GM12891 (cell line): Measurements from ENCODE around the gene CCDC136.

Source experiments
- PAX5 ChIP-seq: IDR thresholded peaks from 2 replicates; pipeline ENCODE4 v1.6.1; 2011; ENCODE audit warnings: low read length, moderate library complexity, mild to moderate bottlenecking; ENCODE audit not compliant: insufficient read depth, severe bottlenecking
- POLR2A ChIP-seq: IDR thresholded peaks from 2 replicates; pipeline ENCODE4 v1.6.1; 2011; ENCODE audit warnings: low read depth, low read length, control low read depth
- POLR2AphosphoS5 ChIP-seq: IDR thresholded peaks from 2 replicates; pipeline ENCODE4 v1.6.1; 2011; ENCODE audit warnings: low read depth, low read length, control low read depth
- POU2F2 ChIP-seq: IDR thresholded peaks from 2 replicates; pipeline ENCODE4 v1.6.1; 2011; ENCODE audit warnings: low read depth, mild to moderate bottlenecking, control low read depth, low read length, moderate library complexity
- SPI1 ChIP-seq: IDR thresholded peaks from 2 replicates; pipeline ENCODE4 v1.6.1; 2011; ENCODE audit warnings: low read depth, low read length, control low read depth
- TAF1 ChIP-seq: IDR thresholded peaks from 2 replicates; pipeline ENCODE4 v1.6.1; 2011; ENCODE audit warnings: low read depth, low read length, control low read depth

DNA sequence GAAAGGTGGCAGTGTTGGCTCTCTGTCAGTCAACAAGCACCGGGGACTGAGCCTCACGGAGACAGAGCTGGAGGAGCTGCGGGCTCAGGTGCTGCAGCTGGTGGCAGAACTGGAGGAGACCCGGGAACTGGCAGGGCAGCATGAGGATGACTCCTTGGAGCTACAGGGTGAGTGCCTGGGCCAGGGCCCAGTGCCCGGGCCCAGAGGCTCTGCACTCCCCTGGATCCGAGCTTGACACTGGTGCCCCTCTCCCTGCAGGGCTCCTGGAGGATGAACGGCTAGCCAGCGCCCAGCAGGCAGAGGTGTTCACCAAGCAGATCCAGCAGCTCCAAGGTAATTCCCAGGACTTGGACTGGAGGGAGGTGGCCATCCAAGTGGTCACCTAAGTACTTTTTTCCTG is 2.7 kb downstream of the CCDC136 start:
- TF ChIP-seq POLR2A (no peak), POLR2AphosphoS5 (no peak), TAF1 (no peak), SPI1 (no peak), POU2F2 (no peak), PAX5 (no peak)
